ENCODE measurements around the gene LYZL1. TPM values are rescaled to one million over a fixed set of nuclear protein-coding genes. Genes with fewer than 3 reads are reported as not detected.

Gene LYZL1
- total RNA-seq, 1 experiment from 2014 or later, result not detected

DNA sequence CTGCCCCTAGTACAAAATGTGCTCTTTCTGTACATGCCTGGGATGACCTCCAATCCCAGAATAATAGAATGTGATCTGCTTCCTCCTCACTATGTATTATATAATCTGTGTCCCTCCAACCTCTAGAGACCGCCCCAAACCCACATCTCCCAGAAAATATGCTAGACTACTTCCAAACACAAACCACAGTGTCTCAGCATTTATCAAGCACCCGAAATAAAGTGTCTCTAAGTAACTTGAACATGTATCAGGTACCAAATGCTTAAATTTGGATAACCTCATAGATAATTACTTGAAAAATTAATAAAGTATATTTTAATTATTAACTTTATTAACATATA is 16.1 kb downstream of the LYZL1 start:
- H3K27me3 ChIP-seq (ENCODE audit: insufficient read depth, low read length), result no peaks in the 10 kb centered on the region
- no peaks in the 10 kb centered on the region; the same call in 1 of the 2 replicates for H3K27me3 Mint-ChIP-seq (ENCODE audit: low read depth)

More for the DNA sequence above, 16.1 kb downstream of the LYZL1 start:
- TF ChIP-seq, protein P1, sequence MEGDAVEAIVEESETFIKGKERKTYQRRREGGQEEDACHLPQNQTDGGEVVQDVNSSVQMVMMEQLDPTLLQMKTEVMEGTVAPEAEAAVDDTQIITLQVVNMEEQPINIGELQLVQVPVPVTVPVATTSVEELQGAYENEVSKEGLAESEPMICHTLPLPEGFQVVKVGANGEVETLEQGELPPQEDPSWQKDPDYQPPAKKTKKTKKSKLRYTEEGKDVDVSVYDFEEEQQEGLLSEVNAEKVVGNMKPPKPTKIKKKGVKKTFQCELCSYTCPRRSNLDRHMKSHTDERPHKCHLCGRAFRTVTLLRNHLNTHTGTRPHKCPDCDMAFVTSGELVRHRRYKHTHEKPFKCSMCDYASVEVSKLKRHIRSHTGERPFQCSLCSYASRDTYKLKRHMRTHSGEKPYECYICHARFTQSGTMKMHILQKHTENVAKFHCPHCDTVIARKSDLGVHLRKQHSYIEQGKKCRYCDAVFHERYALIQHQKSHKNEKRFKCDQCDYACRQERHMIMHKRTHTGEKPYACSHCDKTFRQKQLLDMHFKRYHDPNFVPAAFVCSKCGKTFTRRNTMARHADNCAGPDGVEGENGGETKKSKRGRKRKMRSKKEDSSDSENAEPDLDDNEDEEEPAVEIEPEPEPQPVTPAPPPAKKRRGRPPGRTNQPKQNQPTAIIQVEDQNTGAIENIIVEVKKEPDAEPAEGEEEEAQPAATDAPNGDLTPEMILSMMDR (conservative IDR thresholded peaks at IDR 0.05), result no peak
- Histone ChIP-seq H4K8ac (replicated peaks; ENCODE audit: insufficient read length, low read depth, low read length) (no peak overlapping the region), H3K9ac (ENCODE audit: extremely low read depth, insufficient read length, low read length) (no peak overlapping the region), H3K9me3 (ENCODE audit: control insufficient read depth, low read depth, low read length) (peaks cover 12% of the 10 kb centered on the region), H3K79me2 (ENCODE audit: insufficient read depth, low read length) (no peaks in the 10 kb centered on the region), H3K27ac (ENCODE audit: insufficient read length, low read depth, low read length) (no peak overlapping the region), H2AK5ac (ENCODE audit: insufficient read length, low read length) (no peak overlapping the region), H2AFZ (ENCODE audit: low read length) (no peak overlapping the region), H3K23ac (ENCODE audit: insufficient read length, low read depth, low read length) (no peak overlapping the region), H2BK20ac (ENCODE audit: low read depth, low read length, poor library complexity, severe bottlenecking) (no peak overlapping the region), H3K4me2 (ENCODE audit: insufficient read depth, insufficient read length, low read length) (no peak overlapping the region), H4K91ac (ENCODE audit: insufficient read length, low read depth, low read length) (no peak overlapping the region), H4K5ac (ENCODE audit: insufficient read length, low read depth, low read length) (no peak overlapping the region), H3T11ph (ENCODE audit: low read length) (no peak overlapping the region), H3K56ac (ENCODE audit: insufficient read length, low read depth, low read length) (no peak overlapping the region), H2BK15ac (ENCODE audit: low read depth, low read length) (no peak overlapping the region), H3K18ac (ENCODE audit: insufficient read length, low read depth, low read length) (no peak overlapping the region), H3K79me1 (ENCODE audit: insufficient read depth, low read depth, low read length, poor library complexity, severe bottlenecking) (no peaks in the 10 kb centered on the region), H3K4ac (ENCODE audit: low read depth, low read length) (no peak overlapping the region), H2BK5ac (ENCODE audit: insufficient read length, low read length) (no peak overlapping the region), H2BK12ac (ENCODE audit: insufficient read length, low read depth, low read length) (no peak overlapping the region), H3K14ac (ENCODE audit: insufficient read depth, low read length) (no peak overlapping the region), H3K23me2 (ENCODE audit: insufficient read length, low read depth, low read length, poor library complexity, severe bottlenecking) (no peaks in the 10 kb centered on the region), H4K20me1 (ENCODE audit: control insufficient read depth, insufficient read depth, insufficient read length) (no peaks in the 10 kb centered on the region), H3K4me1 (ENCODE audit: insufficient read depth, low read length) (no peaks in the 10 kb centered on the region), H2BK120ac (ENCODE audit: low read depth, low read length, poor library complexity, severe bottlenecking) (no peak overlapping the region)
- Mint-ChIP-seq H3K36me3 (ENCODE audit: insufficient read depth in 1 of 3, low read depth in 3 of 3) (peaks cover 13 to 25% (median 18%) of the 10 kb centered on the region in 3 experiments), H3K9me3 (peaks cover 15 to 24% of the 10 kb centered on the region in 2 experiments), H3K4me1 (peaks cover 12 to 17% of the 10 kb centered on the region in 2 experiments), H3K4me3 (no peak overlapping the region), H3K27ac (no peak overlapping the region)
- no peak for DNase-seq
- no CpG with 5 or more reads among the region's 2 CpGs for WGBS (ENCODE audit: extremely low coverage, insufficient read length, low lambda C conversion rate)

Measured in H9 (cell line).